Brain microvascular endothelial cell (primary cell): Measurements from ENCODE around the gene AEN.
A peak's percentile ranks its signal among the peaks of the same experiment; 100 is the strongest.
"Not testable (repeated sequence)": the region's sequence is repeated elsewhere in the genome, so short reads cannot be mapped to it uniquely, and the experiment has no call there.

Experiments
- DNase-seq: peaks from one replicate; pipeline ENCODE4 v3.0.0-alpha.2; 2020
- H3K27ac ChIP-seq: fragments of 250-450 bp; sonication (Bioruptor Pico); 2 replicates; pipeline ENCODE4 v1.5.1; 2020; ENCODE audit warnings: mild to moderate bottlenecking, moderate library complexity
- H3K27me3 ChIP-seq: fragments of 250-450 bp; sonication (Bioruptor Pico); replicated peaks from 2 replicates; pipeline ENCODE4 v1.5.1; 2020; ENCODE audit warnings: mild to moderate bottlenecking
- H3K36me3 ChIP-seq: fragments of 250-450 bp; sonication (Bioruptor Pico); replicated peaks from 2 replicates; pipeline ENCODE4 v1.5.1; 2020; ENCODE audit warnings: mild to moderate bottlenecking
- H3K4me3 ChIP-seq: 2 replicates; pipeline ENCODE4 v1.5.1; 2011; ENCODE audit warnings: low read depth, mild to moderate bottlenecking, control low read depth, low read length, moderate library complexity
- CTCF ChIP-seq: IDR thresholded peaks from 2 replicates; pipeline ENCODE4 v1.5.1; 2011; ENCODE audit warnings: low read depth, mild to moderate bottlenecking, moderate library complexity, low read length, control low read depth, inconsistent platforms; ENCODE audit errors: missing control alignments
- in situ Hi-C: cut with HindIII; loops from 2 replicates; pipeline ENCODE4 v1.10.0; 2017; ENCODE audit warnings: low sequenced_read_pairs, low pct_ligation_motif_present

Gene AEN

DNA sequence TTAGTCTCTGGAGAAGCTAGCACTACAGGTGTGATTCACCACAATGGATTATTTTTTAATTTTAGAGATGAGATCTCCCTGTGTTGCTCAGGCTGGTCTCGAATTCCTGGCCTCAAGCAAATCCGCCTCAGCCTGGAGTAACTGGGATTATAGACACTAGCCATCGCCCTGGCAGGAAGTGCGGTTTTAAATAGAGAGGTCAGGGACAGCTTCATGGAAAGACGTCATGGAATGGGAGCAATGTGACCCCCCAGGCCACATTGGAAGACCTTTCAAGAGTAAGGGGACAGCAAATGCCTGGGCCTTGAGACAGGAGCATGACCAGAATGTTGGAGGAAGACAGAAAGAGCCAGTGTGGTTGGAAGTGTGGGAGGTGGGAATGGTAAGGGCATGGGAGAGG, 15.5 kb downstream of the AEN start:
- peaks cover 19% of the 10 kb centered on the region for H3K36me3 ChIP-seq
- peak overlapping the region; percentile 52 for H3K27ac ChIP-seq
- H3K4me3 ChIP-seq: no peak overlapping the region
- peak; percentile 41 for DNase-seq
- no peak for TF ChIP-seq CTCF
- in situ Hi-C loops: no loop called here
- no peaks in the 10 kb centered on the region for H3K27me3 ChIP-seq

DNA sequence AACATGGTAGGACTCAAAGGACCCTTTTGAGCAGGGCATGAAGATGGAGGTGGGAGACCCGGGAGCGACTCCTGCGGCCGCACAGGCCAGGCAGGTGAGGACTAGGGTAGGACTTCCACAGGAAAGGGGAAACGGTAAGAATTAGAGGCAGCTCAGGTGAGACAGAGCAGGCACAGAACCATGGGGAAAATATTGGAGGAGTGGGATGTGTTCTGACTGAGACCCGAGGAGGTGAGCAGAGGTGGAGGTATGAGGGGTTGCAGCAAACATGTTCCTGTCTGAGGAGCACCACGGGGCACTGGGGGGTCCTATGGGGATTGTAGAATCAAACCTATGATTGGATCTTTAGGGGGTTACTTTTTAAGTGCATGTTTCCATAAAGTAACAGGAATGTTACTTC, 16.3 kb downstream of the AEN start:
- no peak for DNase-seq
- Histone ChIP-seq H3K27me3 (no peaks in the 10 kb centered on the region), H3K27ac (peak overlapping the region; percentile 97), H3K4me3 (no peak overlapping the region), H3K36me3 (peaks cover 13% of the 10 kb centered on the region)
- no peak for TF ChIP-seq CTCF
- in situ Hi-C loops: no loop called here

GRCh38 chr15:88637841-88638625, 16.9 kb downstream of the AEN start:
- in situ Hi-C loops: no loop called here
- DNase-seq: no peak
- H3K27me3 ChIP-seq: no peaks in the 10 kb centered on the region
- H3K27ac ChIP-seq: peak overlapping the region; percentile 97
- TF ChIP-seq CTCF: no peak
- H3K4me3 ChIP-seq: peak overlapping the region; percentile 45
- peaks cover 11% of the 10 kb centered on the region for H3K36me3 ChIP-seq

- Histone ChIP-seq H3K27ac (peak within 1 kb of the TSS; percentile 97), H3K27me3 (no peaks in the 10 kb centered on the region), H3K36me3 (peaks cover 9% of the 10 kb centered on the region), H3K4me3 (peak within 1 kb of the TSS; percentile 45)
- peak; percentile 67 for TF ChIP-seq CTCF
- in situ Hi-C loops: no loop called here
- peak; percentile 98 for DNase-seq
Observed at GRCh38 chr15:88638626-88639372, 17.7 kb downstream of the AEN start, which contains the start of gene ISG20. Gene ISG20 (plus strand): TSS chr15:88639016. CDS start chr15:88639367, 351 bp downstream.

DNA sequence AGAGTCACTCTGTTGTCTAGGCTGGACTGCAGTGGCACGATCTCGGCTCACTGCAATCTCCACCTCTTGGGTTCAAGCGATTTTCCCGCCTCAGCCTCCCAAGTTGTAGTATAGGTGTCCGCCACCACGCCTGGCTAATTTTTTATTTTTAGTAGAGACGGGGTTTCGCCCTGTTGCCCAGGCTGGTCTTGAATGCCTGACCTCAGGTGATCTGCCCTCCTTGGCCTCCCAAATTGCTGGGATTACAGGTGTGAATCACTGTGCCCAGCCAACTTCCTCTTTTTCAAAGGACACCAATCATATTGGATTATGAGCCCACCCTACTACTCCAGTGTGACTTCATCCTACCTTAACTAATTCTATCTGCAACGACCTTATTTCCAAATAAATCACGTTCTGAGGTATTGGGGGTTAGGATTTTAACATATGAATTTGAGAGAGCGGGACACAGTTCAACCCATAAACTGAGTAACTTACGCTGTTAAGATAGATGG, 20.9 kb downstream of the AEN start:
- no peak overlapping the region for H3K27ac ChIP-seq
- H3K27me3 ChIP-seq: no peaks in the 10 kb centered on the region
- no peak overlapping the region for H3K4me3 ChIP-seq
- no peak for DNase-seq
- H3K36me3 ChIP-seq: no peaks in the 10 kb centered on the region
- in situ Hi-C loops: no loop called here
- TF ChIP-seq CTCF: no peak

DNA sequence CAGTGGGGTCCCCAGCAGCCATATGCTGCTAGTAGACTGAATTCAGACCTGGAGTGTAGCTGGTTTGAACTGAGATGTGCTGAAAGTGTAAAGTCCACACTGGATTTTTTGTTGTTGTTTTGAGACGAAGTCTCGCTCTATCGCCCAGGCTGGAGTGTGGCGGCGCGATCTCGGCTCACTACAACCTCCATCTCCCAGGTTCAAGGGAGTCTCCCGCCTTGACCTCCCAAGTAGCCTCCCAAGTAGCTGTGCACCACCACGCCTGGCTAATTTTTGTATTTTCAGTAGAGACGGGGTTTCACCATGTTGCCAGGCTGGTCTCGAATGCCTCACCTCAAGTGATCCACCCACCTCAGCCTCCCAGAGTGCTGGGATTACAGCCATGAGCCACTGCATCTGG, 21.4 kb downstream of the AEN start:
- in situ Hi-C loops, H3K27ac ChIP-seq: not testable (repeated sequence)

More for the DNA sequence above, 21.4 kb downstream of the AEN start:
- H3K27me3 ChIP-seq, H3K36me3 ChIP-seq, H3K4me3 ChIP-seq, DNase-seq: not testable (repeated sequence)
